Mesothelial cell of epicardium (in vitro differentiated cells): Measurements from ENCODE around the gene C19orf85. TPM values are rescaled to one million over a fixed set of nuclear protein-coding genes. Genes with fewer than 3 reads are reported as not detected.

Experiments used
- DNase-seq, 2 experiments: peaks; one replicate each; pipeline ENCODE4 v3.0.0; 2021; ENCODE audit warnings: low spot score in 2 of 2; ENCODE audit not compliant: unreplicated experiment in 2 of 2
- H3K27ac Mint-ChIP-seq: 2 replicates; pipeline ENCODE4 v1.8.0; 2021; ENCODE audit warnings: mixed read lengths
- H3K27me3 Mint-ChIP-seq: 2 replicates; pipeline ENCODE4 v1.8.0; 2021; ENCODE audit warnings: low read depth, mixed read lengths
- H3K36me3 Mint-ChIP-seq: 2 replicates; pipeline ENCODE4 v1.8.0; 2021; ENCODE audit warnings: mixed read lengths
- H3K4me1 Mint-ChIP-seq: 2 replicates; pipeline ENCODE4 v1.8.0; 2021; ENCODE audit warnings: mixed read lengths
- H3K4me3 Mint-ChIP-seq: 2 replicates; pipeline ENCODE4 v1.8.0; 2021; ENCODE audit warnings: mild to moderate bottlenecking, moderate library complexity, mixed read lengths
- H3K9me3 Mint-ChIP-seq: 2 replicates; pipeline ENCODE4 v1.8.0; 2021; ENCODE audit warnings: mixed read lengths
- CTCF ChIP-seq: fragments of 200-600 bp; sonication (generic); IDR thresholded peaks from one replicate; pipeline ENCODE4 v1.5.0; 2021; ENCODE audit warnings: antibody characterized with exemption; ENCODE audit not compliant: unreplicated experiment
- total RNA-seq: library from RNA; stranded (reverse); gene quantifications from 3 replicates; pipeline ENCODE4 v1.2.1, GENCODE V29; 2021

C19orf85 gene
- total RNA-seq, 1 donor from 2014 or later, result not detected

- no peak overlapping the region for H3K4me3 Mint-ChIP-seq
- TF ChIP-seq CTCF, result no peak
- no peak for DNase-seq
- peaks cover 16% of the 10 kb centered on the region for H3K4me1 Mint-ChIP-seq
- peaks cover 83% of the 10 kb centered on the region for H3K27me3 Mint-ChIP-seq
- H3K36me3 Mint-ChIP-seq, result no peaks in the 10 kb centered on the region
- no peaks in the 10 kb centered on the region for H3K9me3 Mint-ChIP-seq
- no peak overlapping the region for H3K27ac Mint-ChIP-seq
These were observed 24.0 kb downstream of the C19orf85 start for GRCh38 chr19:55440411-55441105.

GRCh38 chr19:55439052-55439451 is 25.5 kb downstream of the C19orf85 start:
- no peak for DNase-seq

GRCh38 chr19:55437410-55437809 is 27.1 kb downstream of the C19orf85 start:
- H3K27me3 Mint-ChIP-seq, result peaks cover 53% of the 10 kb centered on the region
- H3K27ac Mint-ChIP-seq, result no peak overlapping the region
- DNase-seq, result peak in 1 of 2 experiments; percentile 83
- H3K4me1 Mint-ChIP-seq, result peaks cover 13% of the 10 kb centered on the region
- H3K9me3 Mint-ChIP-seq, result no peaks in the 10 kb centered on the region
- no peak overlapping the region for H3K4me3 Mint-ChIP-seq
- TF ChIP-seq CTCF, result no peak
- H3K36me3 Mint-ChIP-seq, result no peaks in the 10 kb centered on the region

More at GRCh38 chr19:55439052-55439451, 25.5 kb downstream of the C19orf85 start:
- H3K36me3 Mint-ChIP-seq, result no peaks in the 10 kb centered on the region
- no peak overlapping the region for H3K27ac Mint-ChIP-seq
- peaks cover 16% of the 10 kb centered on the region for H3K4me1 Mint-ChIP-seq
- H3K9me3 Mint-ChIP-seq, result no peaks in the 10 kb centered on the region
- no peak for TF ChIP-seq CTCF
- H3K4me3 Mint-ChIP-seq, result no peak overlapping the region
- H3K27me3 Mint-ChIP-seq, result peaks cover 68% of the 10 kb centered on the region

GRCh38 chr19:55436847-55437246 is 27.7 kb downstream of the C19orf85 start:
- Mint-ChIP-seq H3K36me3 (no peaks in the 10 kb centered on the region), H3K27ac (no peak overlapping the region), H3K4me3 (no peak overlapping the region), H3K9me3 (no peaks in the 10 kb centered on the region), H3K4me1 (peaks cover 13% of the 10 kb centered on the region), H3K27me3 (peaks cover 51% of the 10 kb centered on the region)
- no peak for DNase-seq
- TF ChIP-seq CTCF, result no peak

- peaks cover 33% of the 10 kb centered on the region for H3K27me3 Mint-ChIP-seq
- peaks cover 5% of the 10 kb centered on the region for H3K9me3 Mint-ChIP-seq
- no peak overlapping the region for H3K4me3 Mint-ChIP-seq
- no peak for TF ChIP-seq CTCF
- H3K27ac Mint-ChIP-seq, result no peak overlapping the region
- H3K36me3 Mint-ChIP-seq, result no peaks in the 10 kb centered on the region
- no peak for DNase-seq
- peaks cover 4% of the 10 kb centered on the region for H3K4me1 Mint-ChIP-seq
These were observed 29.5 kb downstream of the C19orf85 start for GRCh38 chr19:55435020-55435419.
